Neuronal stem cell (in vitro differentiated cells): ENCODE measurements around the gene FXYD7.
A peak's percentile ranks its signal among the peaks of the same experiment; 100 is the strongest.

Experiments
- DNase-seq: peaks from one replicate; pipeline ENCODE4 v3.0.0-alpha.2; 2013; ENCODE audit warnings: low spot score
- H2AFZ ChIP-seq: one replicate; pipeline ENCODE4 v1.6.1; 2013; ENCODE audit warnings: mild to moderate bottlenecking, low read length, inconsistent platforms
- H2AK5ac ChIP-seq: 2 replicates; pipeline ENCODE4 v1.6.1; 2013; ENCODE audit warnings: low read depth, mild to moderate bottlenecking, inconsistent platforms, low read length, moderate library complexity, mixed read lengths
- H2BK120ac ChIP-seq: 2 replicates; pipeline ENCODE4 v1.6.1; 2013; ENCODE audit warnings: low read depth, mild to moderate bottlenecking, inconsistent platforms, low read length, moderate library complexity, mixed read lengths
- H2BK12ac ChIP-seq: one replicate; pipeline ENCODE4 v1.6.1; 2013; ENCODE audit warnings: low read length, inconsistent platforms
- H2BK15ac ChIP-seq: 2 replicates; pipeline ENCODE4 v1.6.1; 2013; ENCODE audit warnings: mild to moderate bottlenecking, low read length, inconsistent platforms, mixed read lengths
- H2BK5ac ChIP-seq: one replicate; pipeline ENCODE4 v1.6.1; 2013; ENCODE audit warnings: inconsistent platforms, mild to moderate bottlenecking, low read length, moderate library complexity
- H3K14ac ChIP-seq: one replicate; pipeline ENCODE4 v1.6.1; 2013; ENCODE audit warnings: low read length, inconsistent platforms
- H3K18ac ChIP-seq: 2 replicates; pipeline ENCODE4 v1.6.1; 2013; ENCODE audit warnings: low read length, inconsistent platforms
- H3K23ac ChIP-seq: 2 replicates; pipeline ENCODE4 v1.6.1; 2013; ENCODE audit warnings: low read depth, mild to moderate bottlenecking, mixed read lengths, low read length, inconsistent platforms; ENCODE audit not compliant: poor library complexity
- H3K27ac ChIP-seq: replicated peaks from 3 replicates; pipeline ENCODE4 v1.5.1; 2013; ENCODE audit warnings: low read length, inconsistent platforms
- H3K27me3 ChIP-seq, 3 experiments: 2 replicates each; pipeline ENCODE4 v1.6.1; 2013; ENCODE audit warnings: low read length in 3 of 3, mild to moderate bottlenecking in 2 of 3, inconsistent platforms in 1 of 3, low read depth in 1 of 3, mixed read lengths in 1 of 3, moderate library complexity in 1 of 3; ENCODE audit not compliant: control insufficient read depth in 3 of 3, insufficient read depth in 3 of 3
- H3K36me3 ChIP-seq, 2 donors: replicated peaks in 1 of 2; 2 replicates each; pipeline ENCODE4 v1.6.1; 2013; ENCODE audit warnings: low read length in 2 of 2; ENCODE audit not compliant: control insufficient read depth in 2 of 2, insufficient read depth in 2 of 2
- H3K4ac ChIP-seq: 2 replicates; pipeline ENCODE4 v1.6.1; 2013; ENCODE audit warnings: inconsistent platforms, mild to moderate bottlenecking, low read length, moderate library complexity
- H3K4me1 ChIP-seq, 2 donors: 1 replicate in 1 of 2; 2 replicates in 1 of 2; pipeline ENCODE4 v1.6.1; 2013; ENCODE audit warnings: low read length in 2 of 2, low read depth in 1 of 2; ENCODE audit not compliant: control insufficient read depth in 2 of 2, insufficient read depth in 1 of 2
- H3K4me2 ChIP-seq: one replicate; pipeline ENCODE4 v1.6.1; 2013; ENCODE audit warnings: mild to moderate bottlenecking, low read length, inconsistent platforms; ENCODE audit not compliant: insufficient read depth, poor library complexity, severe bottlenecking
- H3K4me3 ChIP-seq, 2 donors: 2 replicates each; pipeline ENCODE4 v1.5.1; 2013; ENCODE audit warnings: low read length in 2 of 2, mild to moderate bottlenecking in 2 of 2, inconsistent platforms in 1 of 2, moderate library complexity in 1 of 2
- H3K79me1 ChIP-seq: one replicate; pipeline ENCODE4 v1.6.1; 2013; ENCODE audit warnings: low read depth, mild to moderate bottlenecking, inconsistent platforms, low read length, moderate library complexity
- H3K9ac ChIP-seq: one replicate; pipeline ENCODE4 v1.6.1; 2013; ENCODE audit warnings: mild to moderate bottlenecking, low read depth, low read length, inconsistent platforms; ENCODE audit not compliant: poor library complexity
- H3K9me3 ChIP-seq, 2 donors: replicated peaks in 1 of 2; 2 replicates each; pipeline versions ENCODE3 to v1.6.1; 2013; ENCODE audit warnings: low read length in 2 of 2, mild to moderate bottlenecking in 2 of 2, inconsistent platforms in 1 of 2, low read depth in 1 of 2, mixed read lengths in 1 of 2, moderate library complexity in 1 of 2; ENCODE audit not compliant: control insufficient read depth in 2 of 2, insufficient read depth in 1 of 2
- H4K8ac ChIP-seq: one replicate; pipeline ENCODE4 v1.6.1; 2013; ENCODE audit warnings: low read depth, mild to moderate bottlenecking, inconsistent platforms, low read length, moderate library complexity
- H4K91ac ChIP-seq: one replicate; pipeline ENCODE4 v1.6.1; 2013; ENCODE audit warnings: low read length, low read depth, mild to moderate bottlenecking, inconsistent platforms; ENCODE audit not compliant: poor library complexity
- WGBS, 2 donors: extraction: QIAGEN DNeasy Blood & Tissue Kit; methylation state at CpG; one replicate each; pipeline ENCODE4 v1.1.7; 2013; ENCODE audit warnings: missing lambda C conversion rate in 2 of 2, mixed read lengths in 1 of 2; ENCODE audit not compliant: insufficient read length in 2 of 2, insufficient replicate concordance in 1 of 2; ENCODE audit errors: extremely low coverage in 2 of 2; 5-methylcytosine and 5-hydroxymethylcytosine counted together

FXYD7 gene

DNA sequence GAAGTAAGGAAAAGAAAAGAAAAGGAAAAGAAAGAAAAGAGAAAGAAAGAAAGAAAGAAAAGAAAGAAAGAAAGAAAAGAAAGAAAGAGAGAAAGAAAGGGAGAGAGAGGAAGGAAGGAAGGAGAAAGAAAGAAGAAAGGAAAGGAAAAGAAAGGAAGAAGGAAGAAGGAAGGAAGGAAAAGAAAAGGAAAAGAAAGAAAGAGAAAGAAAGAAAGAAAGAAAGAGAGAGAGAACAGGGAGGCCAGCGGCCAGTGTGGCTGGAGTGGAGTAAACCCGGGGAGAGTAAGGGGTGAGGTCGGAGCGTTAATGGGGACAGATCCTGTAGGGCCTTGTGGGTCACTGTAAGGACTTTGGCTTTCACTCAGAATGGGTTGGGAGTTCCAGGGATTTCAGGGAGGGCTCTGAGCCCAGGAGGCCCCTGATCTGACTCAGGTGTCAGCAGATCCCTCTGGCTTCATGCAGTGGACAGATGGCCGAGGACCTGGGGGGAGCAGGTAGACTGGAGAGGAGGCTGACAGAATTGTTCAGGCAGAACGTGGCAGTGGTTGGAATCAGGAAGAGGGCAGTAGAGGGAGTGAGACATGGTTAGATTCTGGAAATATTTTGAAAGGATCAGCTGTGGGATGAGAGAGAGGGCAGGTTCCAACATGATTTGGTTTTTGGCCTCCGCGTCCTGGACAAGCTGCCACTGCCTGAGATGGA is 47.2 kb upstream of the FXYD7 start:
- peaks cover 0 to 2% (median 0%) of the 10 kb centered on the region in 3 experiments for H3K27me3 ChIP-seq
- WGBS, 2 donors, result no CpG with 5 or more reads among the region's 8 CpGs
- no peak overlapping the region for H2BK15ac ChIP-seq
- no peak overlapping the region for H2BK5ac ChIP-seq
- no peaks in the 10 kb centered on the region for H3K9me3 ChIP-seq
- no peak overlapping the region for H4K8ac ChIP-seq
- H3K9ac ChIP-seq, result no peak overlapping the region
- peaks cover 6% of the 10 kb centered on the region for H3K79me1 ChIP-seq
- H2BK120ac ChIP-seq, result no peak overlapping the region
- H3K14ac ChIP-seq, result no peak overlapping the region
- H3K4me2 ChIP-seq, result no peak overlapping the region
- H3K27ac ChIP-seq, result no peak overlapping the region
- H2AK5ac ChIP-seq, result no peak overlapping the region
- H3K36me3 ChIP-seq, result no peaks in the 10 kb centered on the region
- no peak overlapping the region for H2BK12ac ChIP-seq
- H3K4me1 ChIP-seq, result peaks cover 0 to 3% of the 10 kb centered on the region in 2 donors
- no peak overlapping the region for H3K23ac ChIP-seq
- no peak overlapping the region for H3K4ac ChIP-seq
- no peak overlapping the region for H4K91ac ChIP-seq
- DNase-seq, result no peak
- H2AFZ ChIP-seq, result no peak overlapping the region
- no peak overlapping the region for H3K18ac ChIP-seq
- H3K4me3 ChIP-seq, result no peak overlapping the region

DNA sequence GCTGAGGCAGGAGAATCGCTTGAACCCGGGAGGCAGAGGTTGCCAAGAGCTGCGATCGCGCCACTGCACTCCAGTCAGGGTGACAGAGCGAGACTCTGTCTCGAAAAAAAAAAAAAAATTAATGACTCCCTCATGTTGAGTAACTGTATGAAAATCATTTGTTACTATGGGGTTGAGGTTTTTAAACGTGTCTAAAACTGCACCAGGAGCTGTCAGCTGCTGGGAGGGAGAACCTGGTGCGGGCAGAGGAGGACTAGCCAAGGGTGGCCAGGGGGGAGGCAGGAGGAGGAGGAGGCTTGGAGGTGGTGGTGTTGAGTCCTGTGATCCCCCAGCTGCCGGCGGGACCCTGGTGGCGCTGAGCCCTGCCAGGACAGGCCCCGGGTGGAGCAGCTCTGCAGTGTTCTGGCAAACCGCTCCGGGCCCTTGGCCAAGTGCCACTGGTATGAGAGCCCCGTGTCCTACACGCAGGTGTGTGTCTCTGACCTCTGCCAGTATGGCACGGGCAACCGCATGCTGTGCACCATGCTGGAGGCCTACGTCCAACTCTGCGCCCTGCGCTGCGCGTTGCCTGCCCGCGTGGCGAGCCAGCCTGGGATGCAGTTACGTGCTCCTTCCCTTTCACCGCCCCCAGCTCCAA is 44.5 kb upstream of the FXYD7 start:
- peak overlapping the region; percentile 80 for H3K23ac ChIP-seq
- H3K79me1 ChIP-seq, result peaks cover 7% of the 10 kb centered on the region
- H3K4ac ChIP-seq, result peak overlapping the region; percentile 37
- no peaks in the 10 kb centered on the region for H3K36me3 ChIP-seq
- no peak overlapping the region for H4K8ac ChIP-seq
- WGBS, 2 donors, result no CpG with 5 or more reads among the region's 29 CpGs
- peak overlapping the region; percentile 63 for H3K14ac ChIP-seq
- no peak overlapping the region for H2AFZ ChIP-seq
- no peak overlapping the region for H4K91ac ChIP-seq
- H3K27me3 ChIP-seq, result no peaks in the 10 kb centered on the region
- peaks cover 0 to 2% of the 10 kb centered on the region in 2 donors for H3K4me1 ChIP-seq
- H2BK120ac ChIP-seq, result no peak overlapping the region
- peak overlapping the region; percentile 83 for H3K18ac ChIP-seq
- no peak overlapping the region for H3K27ac ChIP-seq
- H3K4me3 ChIP-seq, result peak overlapping the region in 1 of 2 donors; percentile 11
- no peak for DNase-seq
- no peak overlapping the region for H2BK15ac ChIP-seq
- H2AK5ac ChIP-seq, result peak overlapping the region; percentile 46
- no peaks in the 10 kb centered on the region for H3K9me3 ChIP-seq
- H2BK12ac ChIP-seq, result no peak overlapping the region
- no peak overlapping the region for H2BK5ac ChIP-seq
- no peak overlapping the region for H3K9ac ChIP-seq
- H3K4me2 ChIP-seq, result no peak overlapping the region

DNA sequence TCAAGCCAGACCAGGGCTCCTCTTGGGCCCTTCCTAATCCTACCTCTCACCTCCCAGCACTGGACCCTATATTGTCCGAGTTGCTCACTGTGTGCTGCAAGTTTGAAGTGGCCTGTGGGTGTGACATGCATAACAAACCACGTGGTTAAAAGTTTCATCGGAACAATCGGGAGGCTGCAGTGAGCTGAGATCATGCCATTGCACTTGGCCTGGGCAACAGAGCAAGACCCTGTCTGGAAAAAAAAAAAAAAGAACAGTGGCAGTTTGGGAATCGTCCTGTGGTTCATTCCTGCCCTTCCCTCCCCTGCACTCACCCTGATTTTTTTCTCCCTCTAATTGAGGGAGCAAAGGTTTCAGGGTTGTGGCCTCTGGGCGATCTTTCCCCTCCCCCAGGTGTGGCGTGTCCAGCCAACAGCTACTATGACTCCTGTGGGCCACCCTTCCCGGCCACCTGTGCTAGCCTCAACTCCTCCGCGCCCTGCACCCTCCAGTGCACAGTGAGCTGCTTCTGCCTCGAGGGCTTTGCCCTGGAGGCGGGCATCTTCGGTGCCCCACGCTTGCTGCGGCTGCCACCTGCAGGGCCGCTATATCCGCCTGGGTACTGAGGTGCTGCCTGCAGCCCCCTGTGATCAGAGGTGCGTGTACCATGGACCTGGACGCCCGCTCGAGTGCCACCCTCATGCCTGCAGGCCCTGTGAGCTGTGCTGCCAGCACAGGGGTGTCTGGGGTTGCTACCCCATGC is 43.7 kb upstream of the FXYD7 start:
- Histone ChIP-seq H4K8ac (no peak overlapping the region), H2BK5ac (no peak overlapping the region), H3K9ac (no peak overlapping the region), H2BK15ac (no peak overlapping the region), H3K4ac (no peak overlapping the region), H3K27ac (no peak overlapping the region), H3K23ac (no peak overlapping the region), H3K4me1 (peaks cover 0 to 2% of the 10 kb centered on the region in 2 donors), H3K36me3 (no peaks in the 10 kb centered on the region), H3K27me3 (no peaks in the 10 kb centered on the region), H4K91ac (peak overlapping the region; percentile 85), H3K79me1 (peaks cover 4% of the 10 kb centered on the region), H3K4me3 (no peak overlapping the region), H3K9me3 (no peaks in the 10 kb centered on the region), H3K18ac (peak overlapping the region; percentile 57), H3K14ac (peak overlapping the region; percentile 21), H2AK5ac (peak overlapping the region; percentile 93), H2BK120ac (peak overlapping the region; percentile 61), H2AFZ (no peak overlapping the region), H3K4me2 (no peak overlapping the region), H2BK12ac (peak overlapping the region; percentile 41)
- DNase-seq, result no peak
- no CpG with 5 or more reads among the region's 21 CpGs for WGBS, 2 donors

DNA sequence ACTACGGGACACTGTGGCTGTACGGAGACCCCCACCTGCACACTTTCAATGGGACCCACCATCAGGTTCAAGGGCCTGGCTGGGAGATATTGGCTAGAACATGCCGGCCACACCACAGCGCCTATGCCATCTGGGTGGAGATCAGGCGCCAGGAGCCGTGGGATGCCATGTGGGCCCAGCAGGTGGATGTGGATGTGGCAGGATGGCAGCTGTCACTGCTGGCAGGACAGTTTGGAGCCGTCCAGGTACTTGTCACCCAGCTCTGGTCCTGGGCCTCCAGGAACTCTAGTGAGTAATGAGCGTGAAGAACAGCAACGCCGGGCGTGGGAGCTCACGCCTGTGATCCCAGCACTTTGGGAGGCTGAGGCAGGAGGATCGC is 43.2 kb upstream of the FXYD7 start:
- WGBS, 2 donors, result no CpG with 5 or more reads among the region's 13 CpGs
- H3K4me2 ChIP-seq, result no peak overlapping the region
- peak overlapping the region; percentile 41 for H2BK12ac ChIP-seq
- H4K8ac ChIP-seq, result no peak overlapping the region
- no peak overlapping the region for H2AFZ ChIP-seq
- no peak overlapping the region for H3K9ac ChIP-seq
- H3K27me3 ChIP-seq, result no peaks in the 10 kb centered on the region
- H3K4me3 ChIP-seq, result no peak overlapping the region
- no peaks in the 10 kb centered on the region for H3K36me3 ChIP-seq
- H3K27ac ChIP-seq, result no peak overlapping the region
- H2BK5ac ChIP-seq, result no peak overlapping the region
- H3K14ac ChIP-seq, result no peak overlapping the region
- H2AK5ac ChIP-seq, result peak overlapping the region; percentile 93
- H3K9me3 ChIP-seq, result no peaks in the 10 kb centered on the region
- DNase-seq, result no peak
- peak overlapping the region; percentile 85 for H4K91ac ChIP-seq
- peaks cover 0 to 2% of the 10 kb centered on the region in 2 donors for H3K4me1 ChIP-seq
- H3K18ac ChIP-seq, result peak overlapping the region; percentile 57
- H3K23ac ChIP-seq, result no peak overlapping the region
- H2BK120ac ChIP-seq, result peak overlapping the region; percentile 61
- H3K4ac ChIP-seq, result no peak overlapping the region
- H3K79me1 ChIP-seq, result peaks cover 4% of the 10 kb centered on the region
- no peak overlapping the region for H2BK15ac ChIP-seq
